ENCODE results near the gene GPC6.

Gene GPC6

GRCh38 chr13:94050686-94051085, 824.1 kb downstream of the GPC6 start:
- DNase-seq (ENCODE audit: low read depth): no peak

- no peak for DNase-seq (ENCODE audit: low read depth)
Measured at GRCh38 chr13:94053986-94054593, 827.5 kb downstream of the GPC6 start.

GRCh38 chr13:94056362-94056990, 829.9 kb downstream of the GPC6 start:
- no peak for DNase-seq (ENCODE audit: low read depth)

- no peak for DNase-seq (ENCODE audit: low read depth)
Measured at GRCh38 chr13:94057618-94058186, 831.1 kb downstream of the GPC6 start.

GRCh38 chr13:94058821-94059360, 832.3 kb downstream of the GPC6 start:
- DNase-seq (ENCODE audit: low read depth): no peak

GRCh38 chr13:94061301-94061700, 834.7 kb downstream of the GPC6 start:
- no peak for DNase-seq (ENCODE audit: low read depth)

GRCh38 chr13:94063096-94063495, 836.5 kb downstream of the GPC6 start:
- DNase-seq (ENCODE audit: low read depth): no peak

GRCh38 chr13:94063848-94064247, 837.2 kb downstream of the GPC6 start:
- no peak for DNase-seq (ENCODE audit: low read depth)

- no peak for DNase-seq (ENCODE audit: low read depth)
Measured at GRCh38 chr13:94065741-94066140, 839.1 kb downstream of the GPC6 start.

GRCh38 chr13:94073007-94073744, 846.6 kb downstream of the GPC6 start:
- no peak for DNase-seq (ENCODE audit: low read depth)

GRCh38 chr13:94079876-94080275, 853.3 kb downstream of the GPC6 start:
- DNase-seq (ENCODE audit: low read depth): no peak

- no peak for DNase-seq (ENCODE audit: low read depth)
Measured at GRCh38 chr13:94080527-94080926, 853.9 kb downstream of the GPC6 start.

GRCh38 chr13:94087100-94087499, 860.5 kb downstream of the GPC6 start:
- DNase-seq (ENCODE audit: low read depth): no peak

- DNase-seq (ENCODE audit: low read depth): no peak
Measured at GRCh38 chr13:94088742-94089141, 862.1 kb downstream of the GPC6 start.

GRCh38 chr13:94090773-94091480, 864.3 kb downstream of the GPC6 start:
- DNase-seq (ENCODE audit: low read depth): no peak

- no peak for DNase-seq (ENCODE audit: low read depth)
Measured at GRCh38 chr13:94093652-94094315, 867.2 kb downstream of the GPC6 start.

- DNase-seq (ENCODE audit: low read depth): no peak
Measured at GRCh38 chr13:94109715-94110374, 883.2 kb downstream of the GPC6 start.

GRCh38 chr13:94112227-94112626, 885.6 kb downstream of the GPC6 start:
- DNase-seq (ENCODE audit: low read depth): no peak

GRCh38 chr13:94112731-94113130, 886.1 kb downstream of the GPC6 start:
- no peak for DNase-seq (ENCODE audit: low read depth)

GRCh38 chr13:94113245-94113644, 886.6 kb downstream of the GPC6 start:
- no peak for DNase-seq (ENCODE audit: low read depth)

GRCh38 chr13:94114166-94114565, 887.6 kb downstream of the GPC6 start:
- DNase-seq (ENCODE audit: low read depth): no peak
